Transverse colon (tissue), 4 donors: ENCODE data around the gene OGFOD1. TPM values are rescaled to one million over a fixed set of nuclear protein-coding genes. Genes with fewer than 3 reads are reported as not detected.

Experiments used
- DNase-seq: peaks from one replicate; pipeline ENCODE4 v3.0.0-alpha.2; 2019
- H3K27ac ChIP-seq, 4 donors: fragments of 200-600 bp; sonication (generic); 2 replicates each; pipeline ENCODE4 v1.5.1; 2016 to 2018; ENCODE audit warnings: inconsistent platforms in 4 of 4
- H3K27me3 ChIP-seq: fragments of 200-600 bp; sonication (generic); 2 replicates; pipeline ENCODE4 v1.5.1; 2017; ENCODE audit warnings: inconsistent platforms
- H3K36me3 ChIP-seq, 4 donors: fragments of 200-600 bp; sonication (generic); 2 replicates each; pipeline ENCODE4 v1.5.1; 2017 to 2019; ENCODE audit warnings: inconsistent platforms in 4 of 4
- H3K4me1 ChIP-seq, 4 donors: fragments of 200-600 bp; sonication (generic); 2 replicates each; pipeline ENCODE4 v1.5.1; 2017 to 2020; ENCODE audit warnings: inconsistent platforms in 4 of 4
- H3K4me3 ChIP-seq, 4 donors: fragments of 200-600 bp; sonication (generic); 1 replicate in 1 of 4; 2 replicates in 3 of 4; pipeline versions ENCODE4 v1.5.1 to v1.6.1; 2017 to 2019; ENCODE audit warnings: inconsistent platforms in 4 of 4
- H3K9me3 ChIP-seq, 2 donors: fragments of 200-600 bp; sonication (generic); 2 replicates each; pipeline ENCODE4 v1.5.1; 2017 to 2019; ENCODE audit warnings: inconsistent platforms in 2 of 2
- CTCF ChIP-seq, 5 experiments: fragments of 200-600 bp in 3 of 5; fragments of 450-650 bp in 2 of 5; sonication (generic) in 3 of 5; IDR thresholded peaks; 1 replicate in 2 of 5; 2 replicates in 3 of 5; pipeline ENCODE4 v1.5.1; 2016 to 2017; ENCODE audit warnings: antibody characterized with exemption in 5 of 5, inconsistent platforms in 3 of 5, mild to moderate bottlenecking in 2 of 5, moderate library complexity in 1 of 5
- EP300 ChIP-seq: sonication (generic); formaldehyde crosslinking; IDR thresholded peaks from one replicate; pipeline ENCODE4 v1.6.1; 2017; ENCODE audit warnings: antibody characterized with exemption, low read depth
- POLR2A ChIP-seq: fragments of 450-650 bp; IDR thresholded peaks from one replicate; pipeline ENCODE4 v1.6.1; 2016; ENCODE audit warnings: antibody characterized with exemption, mild to moderate bottlenecking, moderate library complexity
- POLR2AphosphoS5 ChIP-seq, 3 donors: sonication (generic); formaldehyde crosslinking; IDR thresholded peaks; one replicate each; pipeline ENCODE4 v1.6.1; 2016; ENCODE audit warnings: antibody characterized with exemption in 3 of 3
- WGBS, 2 donors: methylation state at CpG; one replicate each; pipeline ENCODE4 v1.1.5; 2018; ENCODE audit warnings: low coverage in 1 of 2; 5-methylcytosine and 5-hydroxymethylcytosine counted together
- in situ Hi-C, 4 donors: fragments of 200-750 bp; cut with MboI; loops; one replicate each; pipeline versions ENCODE4 v1.15.0 to v1.15.1; 2017; ENCODE audit warnings: low sequenced_read_pairs in 3 of 4, low pct_ligation_motif_present in 1 of 4, low pct_unique_long_range_greater_than_20kb in 1 of 4
- intact Hi-C: fragments of 100-400 bp; cut with DNase I; formaldehyde crosslinking; loops from one replicate; pipeline ENCODE4 v1.15.1; 2023; ENCODE audit warnings: low total_unique reads
- total RNA-seq, 4 donors: library from RNA; depleted of rRNA; stranded (reverse); fragments of >200 nt; gene quantifications; one replicate each; pipeline ENCODE4 v1.1.0, GENCODE V29; 2016

The OGFOD1 gene
- total RNA-seq, 4 donors from 2014 or later, result 2.8 to 22.5 (median 9.5) TPM

- TF ChIP-seq EP300, result no peak
- no peak for TF ChIP-seq CTCF (IDR thresholded peaks at IDR 0.05)
- in situ Hi-C loops (no loop called here), intact Hi-C loops (no loop called here)
- H3K27me3 ChIP-seq, result no peaks in the 10 kb centered on the region
- no peaks in the 10 kb centered on the region for H3K9me3 ChIP-seq
- DNase-seq, result no peak
- no peak overlapping the region for H3K27ac ChIP-seq
- H3K4me1 ChIP-seq, result peaks cover 13 to 31% (median 17%) of the 10 kb centered on the region in 4 donors
- 29 to 58% methylated on average over 2 of the region's 2 CpGs for WGBS, 2 donors
- H3K36me3 ChIP-seq, result peaks cover 0 to 16% (median 7%) of the 10 kb centered on the region in 4 donors
- no peak overlapping the region for H3K4me3 ChIP-seq
Measured at GRCh38 chr16:56447286-56447685, 4.1 kb upstream of the OGFOD1 start.

- peaks cover 0 to 15% (median 3%) of the 10 kb centered on the region in 4 donors for H3K36me3 ChIP-seq
- H3K27me3 ChIP-seq, result no peaks in the 10 kb centered on the region
- no peak overlapping the region for H3K4me3 ChIP-seq
- in situ Hi-C loops, result no loop called here
- peaks cover 20 to 39% (median 24%) of the 10 kb centered on the region in 4 donors for H3K4me1 ChIP-seq
- no peak overlapping the region for H3K27ac ChIP-seq
- no peak for DNase-seq
- no peak for TF ChIP-seq POLR2A
- TF ChIP-seq CTCF (IDR thresholded peaks at IDR 0.05), result no peak
- no peak for TF ChIP-seq EP300
- TF ChIP-seq POLR2AphosphoS5 (IDR thresholded peaks at IDR 0.05), result no peak
- H3K9me3 ChIP-seq, result no peaks in the 10 kb centered on the region
- intact Hi-C loops, result no loop called here
Measured at GRCh38 chr16:56448005-56448404, 3.3 kb upstream of the OGFOD1 start.

GRCh38 chr16:56450275-56450985 lies 924 bp upstream of the OGFOD1 start:
- Histone ChIP-seq H3K27me3 (no peaks in the 10 kb centered on the region), H3K4me3 (peak overlapping the region; percentile 58 to 85 (median 84)), H3K9me3 (no peaks in the 10 kb centered on the region), H3K27ac (peak overlapping the region; percentile 86 to 93 (median 91)), H3K4me1 (peaks cover 20 to 43% (median 26%) of the 10 kb centered on the region in 4 donors), H3K36me3 (peaks cover 0 to 20% (median 5%) of the 10 kb centered on the region in 4 donors)
- TF ChIP-seq POLR2A, result no peak
- TF ChIP-seq EP300, result no peak
- no peak for TF ChIP-seq CTCF (IDR thresholded peaks at IDR 0.05)
- TF ChIP-seq POLR2AphosphoS5 (IDR thresholded peaks at IDR 0.05), result no peak
- no peak for DNase-seq
- intact Hi-C loops, result no loop called here
- 9 to 11% methylated on average over 8 to 18 of the region's 18 CpGs for WGBS, 2 donors
- in situ Hi-C loops, result no loop called here

- TF ChIP-seq POLR2AphosphoS5 (IDR thresholded peaks at IDR 0.05) (peak in 1 of 3 donors; percentile 13), POLR2A (no peak), EP300 (no peak)
- peak; percentile 26 for DNase-seq
Measured at GRCh38 chr16:56451753-56452689, 667 bp downstream of the OGFOD1 start.

More at GRCh38 chr16:56451753-56452689, 667 bp downstream of the OGFOD1 start:
- intact Hi-C loops (no loop called here), in situ Hi-C loops (no loop called here)
- Histone ChIP-seq H3K27me3 (no peaks in the 10 kb centered on the region), H3K27ac (peak overlapping the region; percentile 86 to 93 (median 91)), H3K4me3 (peak overlapping the region; percentile 58 to 85 (median 74)), H3K9me3 (no peaks in the 10 kb centered on the region), H3K36me3 (peaks cover 0 to 29% (median 7%) of the 10 kb centered on the region in 4 donors), H3K4me1 (peaks cover 20 to 43% (median 26%) of the 10 kb centered on the region in 4 donors)
- 3% methylated on average over 31 of the region's 31 CpGs; no CpG with 5 or more reads in 1 of the 2 donors for WGBS, 2 donors
